ENCODE measurements around the gene GARS1.

Gene GARS1

DNA sequence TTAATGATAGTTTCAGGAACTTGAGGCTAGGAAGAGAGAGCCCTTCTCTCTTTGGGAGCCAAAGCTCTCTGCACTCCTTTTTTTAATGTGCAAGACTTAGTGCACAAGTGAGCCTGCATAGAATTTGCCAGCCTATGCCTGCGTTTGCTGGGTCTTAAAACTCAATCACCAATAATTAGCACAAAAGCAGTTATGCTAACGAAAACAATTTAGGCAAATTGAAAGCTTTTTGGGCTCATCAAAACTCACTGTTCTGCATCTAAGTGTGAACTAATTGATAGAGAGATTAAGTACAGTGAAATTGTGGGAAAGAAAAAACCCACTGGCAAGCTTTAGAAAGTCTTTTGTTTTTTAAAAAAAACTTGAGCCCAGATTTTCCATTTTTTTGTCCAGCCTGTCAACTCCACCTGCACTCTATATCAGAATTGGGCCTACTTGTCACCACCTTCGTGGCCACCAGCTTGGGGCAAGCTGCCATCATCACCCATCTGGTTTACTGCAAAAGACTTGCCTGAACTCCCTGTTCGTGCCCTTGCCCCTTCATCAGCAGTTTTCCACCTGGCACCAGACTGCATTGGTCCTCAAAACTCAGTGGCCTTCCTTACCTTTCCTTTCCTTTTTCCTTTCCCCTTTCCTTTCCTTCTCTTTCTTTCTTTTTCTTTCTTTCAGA, 49.7 kb downstream of the GARS1 start:
- Histone ChIP-seq H3K27me3 (ENCODE audit: insufficient read depth, insufficient read length) (no peaks in the 10 kb centered on the region), H3K4me3 (ENCODE audit: insufficient read length, low read depth) (no peak overlapping the region), H3K9ac (ENCODE audit: insufficient read length, low read depth) (no peak overlapping the region), H3K4me1 (ENCODE audit: insufficient read depth, insufficient read length) (peaks cover 3% of the 10 kb centered on the region), H3K36me3 (ENCODE audit: insufficient read depth, insufficient read length, low read length) (peaks cover 22% of the 10 kb centered on the region), H3K9me3 (ENCODE audit: insufficient read depth, low read length) (peaks cover 5% of the 10 kb centered on the region; the same call in 1 of the 2 replicates)
- no peak for DNase-seq (ENCODE audit: low read depth, low spot score)
- no peak for TF ChIP-seq SUZ12 (IDR thresholded peaks at IDR 0.05; ENCODE audit: extremely low read depth, insufficient read depth, insufficient read length)

- DNase-seq (ENCODE audit: low read depth, low spot score), result no peak
- no peak for TF ChIP-seq YY1 (IDR thresholded peaks at IDR 0.05; ENCODE audit: insufficient read depth, insufficient read length)
- TF ChIP-seq SUZ12 (IDR thresholded peaks at IDR 0.05; ENCODE audit: extremely low read depth, insufficient read depth, insufficient read length), result no peak
- TF ChIP-seq ZNF274 (IDR thresholded peaks at IDR 0.05; ENCODE audit: low read depth, low read length), result no peak
- H3K27me3 ChIP-seq (ENCODE audit: insufficient read depth, insufficient read length), result no peaks in the 10 kb centered on the region
- H3K36me3 ChIP-seq (ENCODE audit: insufficient read depth, insufficient read length, low read length), result peaks cover 22% of the 10 kb centered on the region
- peaks cover 6% of the 10 kb centered on the region for H3K4me1 ChIP-seq (ENCODE audit: insufficient read depth, insufficient read length)
- H3K9ac ChIP-seq (ENCODE audit: insufficient read length, low read depth), result no peak overlapping the region
- peaks cover 5% of the 10 kb centered on the region; the same call in 1 of the 2 replicates for H3K9me3 ChIP-seq (ENCODE audit: insufficient read depth, low read length)
- no peak overlapping the region for H3K4me3 ChIP-seq (ENCODE audit: insufficient read length, low read depth)
These were observed 51.0 kb downstream of the GARS1 start for GRCh38 chr7:30645661-30646060.

DNA sequence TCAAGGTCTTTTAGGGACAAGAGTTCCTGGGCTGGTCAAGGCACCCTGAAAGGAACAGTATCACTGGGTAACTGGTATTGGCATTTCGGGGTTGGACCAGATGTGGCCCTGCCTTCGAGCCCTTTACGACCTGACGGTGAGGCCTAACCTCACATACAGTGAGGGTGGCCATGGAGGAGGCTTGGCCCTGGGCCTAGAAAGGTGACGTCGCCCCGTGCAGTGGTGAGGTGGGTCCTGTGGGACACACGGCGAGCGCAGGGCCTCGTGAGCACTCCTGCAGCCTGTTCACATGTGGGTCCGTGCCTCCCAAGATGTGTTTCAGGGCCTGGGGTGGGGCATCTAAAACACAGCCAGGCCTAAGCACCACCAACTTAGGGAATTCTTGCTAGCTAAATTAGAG, 51.5 kb downstream of the GARS1 start:
- peaks cover 6% of the 10 kb centered on the region for H3K4me1 ChIP-seq (ENCODE audit: insufficient read depth, insufficient read length)
- TF ChIP-seq SUZ12 (IDR thresholded peaks at IDR 0.05; ENCODE audit: extremely low read depth, insufficient read depth, insufficient read length) (no peak), YY1 (IDR thresholded peaks at IDR 0.05; ENCODE audit: insufficient read depth, insufficient read length) (no peak), ZNF274 (IDR thresholded peaks at IDR 0.05; ENCODE audit: low read depth, low read length) (no peak)
- H3K27me3 ChIP-seq (ENCODE audit: insufficient read depth, insufficient read length), result no peaks in the 10 kb centered on the region
- no peak overlapping the region for H3K4me3 ChIP-seq (ENCODE audit: insufficient read length, low read depth)
- no peak for DNase-seq (ENCODE audit: low read depth, low spot score)
- H3K9ac ChIP-seq (ENCODE audit: insufficient read length, low read depth), result no peak overlapping the region
- peaks cover 22% of the 10 kb centered on the region for H3K36me3 ChIP-seq (ENCODE audit: insufficient read depth, insufficient read length, low read length)
- H3K9me3 ChIP-seq (ENCODE audit: insufficient read depth, low read length), result peaks cover 5% of the 10 kb centered on the region; the same call in 1 of the 2 replicates

GRCh38 chr7:30647589-30648364, 53.1 kb downstream of the GARS1 start:
- H3K4me1 ChIP-seq (ENCODE audit: insufficient read depth, insufficient read length), result peaks cover 6% of the 10 kb centered on the region
- no peaks in the 10 kb centered on the region for H3K27me3 ChIP-seq (ENCODE audit: insufficient read depth, insufficient read length)
- TF ChIP-seq YY1 (IDR thresholded peaks at IDR 0.05; ENCODE audit: insufficient read depth, insufficient read length) (no peak), SUZ12 (IDR thresholded peaks at IDR 0.05; ENCODE audit: extremely low read depth, insufficient read depth, insufficient read length) (no peak), ZNF274 (IDR thresholded peaks at IDR 0.05; ENCODE audit: low read depth, low read length) (no peak)
- no peak overlapping the region for H3K4me3 ChIP-seq (ENCODE audit: insufficient read length, low read depth)
- H3K9ac ChIP-seq (ENCODE audit: insufficient read length, low read depth), result no peak overlapping the region
- peaks cover 5% of the 10 kb centered on the region; the same call in 1 of the 2 replicates for H3K9me3 ChIP-seq (ENCODE audit: insufficient read depth, low read length)
- peaks cover 22% of the 10 kb centered on the region for H3K36me3 ChIP-seq (ENCODE audit: insufficient read depth, insufficient read length, low read length)
- no peak for DNase-seq (ENCODE audit: low read depth, low spot score)

DNA sequence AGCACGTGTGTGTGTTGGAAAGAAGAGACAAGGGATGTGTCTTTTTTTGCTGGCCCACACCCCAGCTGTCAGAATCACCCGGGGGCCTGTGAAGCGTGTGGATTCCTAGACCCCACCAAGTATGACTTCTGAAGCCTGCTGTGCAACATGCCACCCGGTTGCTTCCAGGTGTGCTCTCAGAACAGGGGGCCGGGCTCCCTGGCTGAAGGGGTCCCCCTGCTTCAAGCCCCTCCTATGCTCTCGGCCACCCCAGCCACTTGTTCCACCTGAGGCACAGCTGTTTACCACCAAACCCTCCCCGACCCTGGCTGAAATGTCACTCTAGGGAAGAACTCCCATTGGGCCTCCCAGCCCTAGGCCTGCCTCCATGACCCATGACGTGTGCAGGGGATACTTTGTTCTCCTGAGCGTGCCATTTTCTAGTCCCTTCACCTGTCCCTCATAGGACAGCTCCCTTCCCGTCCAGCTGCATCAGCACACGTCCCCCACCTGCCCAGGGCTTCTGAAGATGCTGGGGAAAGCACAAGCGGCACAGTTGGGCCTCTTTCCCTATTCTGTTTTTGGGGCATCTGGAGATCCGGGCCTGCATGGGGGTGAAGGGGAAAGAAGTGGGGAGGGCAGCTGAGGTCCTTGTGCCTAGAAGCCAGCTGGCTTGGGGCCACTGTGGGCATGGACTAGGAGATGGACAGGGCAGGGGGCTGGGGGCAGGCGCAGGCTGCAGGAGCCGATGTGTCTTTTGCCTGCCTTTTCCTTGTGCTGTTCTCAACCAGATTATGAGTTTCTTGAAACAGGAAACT, 54.3 kb downstream of the GARS1 start:
- Histone ChIP-seq H3K36me3 (ENCODE audit: insufficient read depth, insufficient read length, low read length) (peaks cover 17% of the 10 kb centered on the region), H3K9me3 (ENCODE audit: insufficient read depth, low read length) (no peaks in the 10 kb centered on the region), H3K27me3 (ENCODE audit: insufficient read depth, insufficient read length) (no peaks in the 10 kb centered on the region), H3K4me3 (ENCODE audit: insufficient read length, low read depth) (no peak overlapping the region), H3K4me1 (ENCODE audit: insufficient read depth, insufficient read length) (peaks cover 3% of the 10 kb centered on the region), H3K9ac (ENCODE audit: insufficient read length, low read depth) (no peak overlapping the region)
- no peak for DNase-seq (ENCODE audit: low read depth, low spot score)
- TF ChIP-seq YY1 (IDR thresholded peaks at IDR 0.05; ENCODE audit: insufficient read depth, insufficient read length) (no peak), ZNF274 (IDR thresholded peaks at IDR 0.05; ENCODE audit: low read depth, low read length) (no peak), SUZ12 (IDR thresholded peaks at IDR 0.05; ENCODE audit: extremely low read depth, insufficient read depth, insufficient read length) (no peak)

DNA sequence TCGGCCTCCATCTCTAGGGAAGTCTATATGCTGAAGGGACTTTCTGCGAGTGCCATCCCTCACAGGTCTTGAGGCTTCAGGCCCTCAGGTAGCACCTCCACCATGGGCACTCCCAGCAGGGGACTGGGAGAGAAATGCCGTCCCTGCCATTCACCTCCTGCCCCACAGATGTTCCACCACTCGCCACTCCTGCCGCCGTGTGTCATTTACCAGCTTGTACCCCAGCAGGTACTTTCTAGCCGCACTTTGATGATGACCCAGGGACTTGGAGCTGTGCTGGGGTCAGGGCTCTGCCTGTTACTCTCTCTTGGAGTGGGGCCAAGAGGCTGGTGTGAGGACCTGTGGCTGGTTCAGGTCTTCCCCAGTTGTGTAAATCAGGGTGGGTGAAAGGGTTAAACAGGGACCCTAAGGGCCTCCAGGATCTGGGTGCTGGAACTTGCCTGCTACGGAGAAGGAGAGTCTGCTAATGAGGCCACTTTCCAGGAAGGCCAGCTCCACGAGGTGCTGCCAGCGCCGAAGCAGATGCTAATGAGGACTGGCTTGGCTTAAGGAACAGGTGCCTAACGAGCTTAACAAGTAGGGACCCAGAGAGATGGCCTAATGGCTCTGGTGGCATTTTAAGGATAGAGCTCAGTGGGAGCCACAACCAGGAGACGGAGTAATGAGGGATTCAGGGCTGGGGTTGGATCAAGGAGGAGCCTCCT, 55.2 kb downstream of the GARS1 start:
- Histone ChIP-seq H3K4me1 (ENCODE audit: insufficient read depth, insufficient read length) (peaks cover 3% of the 10 kb centered on the region), H3K36me3 (ENCODE audit: insufficient read depth, insufficient read length, low read length) (peaks cover 14% of the 10 kb centered on the region), H3K27me3 (ENCODE audit: insufficient read depth, insufficient read length) (no peaks in the 10 kb centered on the region), H3K9me3 (ENCODE audit: insufficient read depth, low read length) (no peaks in the 10 kb centered on the region), H3K4me3 (ENCODE audit: insufficient read length, low read depth) (no peak overlapping the region), H3K9ac (ENCODE audit: insufficient read length, low read depth) (no peak overlapping the region)
- TF ChIP-seq SUZ12 (IDR thresholded peaks at IDR 0.05; ENCODE audit: extremely low read depth, insufficient read depth, insufficient read length), result no peak
- TF ChIP-seq YY1 (IDR thresholded peaks at IDR 0.05; ENCODE audit: insufficient read depth, insufficient read length), result no peak
- TF ChIP-seq ZNF274 (IDR thresholded peaks at IDR 0.05; ENCODE audit: low read depth, low read length), result no peak
- no peak for DNase-seq (ENCODE audit: low read depth, low spot score)
